DND-41 (cell line): ENCODE measurements around the gene EFR3B.

Source experiments
- CTCF ChIP-seq: IDR thresholded peaks from 2 replicates; pipeline ENCODE4 v1.5.1; 2012; ENCODE audit warnings: borderline replicate concordance, low read length, moderate library complexity, mild to moderate bottlenecking; ENCODE audit not compliant: poor library complexity, severe bottlenecking; ENCODE audit errors: extremely low read depth
- EZH2 ChIP-seq: IDR thresholded peaks from 3 replicates; pipeline ENCODE4 v1.6.1; 2012; ENCODE audit warnings: borderline replicate concordance, low read depth, mild to moderate bottlenecking, moderate library complexity, low read length, inconsistent platforms; ENCODE audit not compliant: severe bottlenecking

GRCh38 chr2:25160376-25160775 is 118.5 kb downstream of the EFR3B start:
- TF ChIP-seq CTCF, result no peak
- TF ChIP-seq EZH2, result no peak
